HG03558 (cell line): Measurements from ENCODE around the gene HOXA3.

Experiments
- ATAC-seq: cut with Tn5 transposase; IDR thresholded peaks from one replicate; pipeline ENCODE4 v1.9.1; 2021; ENCODE audit warnings: moderate number of reproducible peaks; ENCODE audit not compliant: unreplicated experiment; ENCODE audit errors: extremely low read depth

Gene HOXA3

DNA sequence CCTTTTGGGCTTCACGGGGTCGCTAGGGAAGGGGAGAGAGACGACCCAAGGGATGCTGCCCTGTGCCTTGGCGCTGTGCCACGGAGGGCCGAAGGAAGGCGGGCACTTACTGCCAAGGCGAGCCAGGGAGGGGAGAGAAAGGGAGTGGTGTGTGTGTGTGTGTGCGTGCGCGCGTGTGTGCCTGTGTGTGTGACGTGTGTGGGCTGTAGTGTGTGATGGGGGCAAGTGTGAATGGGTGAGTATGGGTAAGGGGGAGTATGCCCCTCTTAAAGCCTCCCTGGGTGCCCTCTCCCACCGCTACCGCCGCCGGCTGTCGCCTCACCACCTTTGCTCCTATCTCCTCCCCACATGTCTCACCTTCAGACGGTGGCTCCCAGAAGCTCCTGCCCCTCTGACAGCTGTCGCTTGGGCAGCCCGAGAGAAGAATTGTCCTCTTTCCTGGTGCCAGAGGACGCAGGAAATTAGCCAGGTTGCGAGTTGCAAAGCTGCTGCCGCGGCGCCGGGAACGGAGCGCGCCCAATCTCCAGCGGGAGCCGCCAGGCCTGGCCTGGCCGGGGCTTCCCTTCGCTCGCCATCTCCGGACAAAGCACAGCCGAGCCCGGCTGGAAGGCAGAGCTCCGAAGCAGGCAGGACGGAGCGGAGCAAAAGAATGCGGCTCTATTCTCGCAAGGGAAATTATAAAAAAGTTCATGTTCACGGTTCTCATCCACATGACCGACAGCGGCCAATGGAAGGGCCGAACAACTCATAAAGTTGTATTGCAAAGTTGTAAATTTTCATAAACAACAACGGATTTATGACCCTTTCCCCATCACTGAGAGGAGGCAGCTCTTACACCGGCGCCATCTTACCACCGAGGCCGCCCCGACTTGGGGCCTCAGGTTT is at the start of gene HOXA3:
Gene HOXA3, minus strand, starts transcription at position 653 of the 885 bp plus-strand sequence. CDS start 41,943 bp downstream, outside the sequence.
- ATAC-seq, result no peak

DNA sequence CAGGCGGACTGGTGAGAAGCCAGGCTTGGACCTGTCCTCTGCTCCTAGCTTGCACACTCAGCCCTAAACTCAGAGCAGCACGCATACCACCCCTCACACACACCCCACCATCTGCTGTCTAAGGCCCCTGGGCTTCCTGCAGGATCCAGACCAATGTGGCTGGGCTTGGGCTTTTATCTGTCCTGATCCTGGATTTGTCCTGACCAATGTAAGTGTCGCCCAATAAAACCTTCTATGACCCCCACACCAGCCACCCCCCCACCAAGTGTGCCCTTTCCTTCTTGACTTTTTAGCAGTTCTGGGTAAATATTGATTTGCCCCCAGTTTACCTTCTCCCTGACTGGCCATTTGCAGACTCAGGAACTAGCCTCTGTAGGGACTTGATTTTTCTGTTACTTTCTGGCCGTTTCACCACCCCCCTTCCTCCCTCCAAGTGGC is 49.2 kb upstream of the HOXA3 start:
- no peak for ATAC-seq

DNA sequence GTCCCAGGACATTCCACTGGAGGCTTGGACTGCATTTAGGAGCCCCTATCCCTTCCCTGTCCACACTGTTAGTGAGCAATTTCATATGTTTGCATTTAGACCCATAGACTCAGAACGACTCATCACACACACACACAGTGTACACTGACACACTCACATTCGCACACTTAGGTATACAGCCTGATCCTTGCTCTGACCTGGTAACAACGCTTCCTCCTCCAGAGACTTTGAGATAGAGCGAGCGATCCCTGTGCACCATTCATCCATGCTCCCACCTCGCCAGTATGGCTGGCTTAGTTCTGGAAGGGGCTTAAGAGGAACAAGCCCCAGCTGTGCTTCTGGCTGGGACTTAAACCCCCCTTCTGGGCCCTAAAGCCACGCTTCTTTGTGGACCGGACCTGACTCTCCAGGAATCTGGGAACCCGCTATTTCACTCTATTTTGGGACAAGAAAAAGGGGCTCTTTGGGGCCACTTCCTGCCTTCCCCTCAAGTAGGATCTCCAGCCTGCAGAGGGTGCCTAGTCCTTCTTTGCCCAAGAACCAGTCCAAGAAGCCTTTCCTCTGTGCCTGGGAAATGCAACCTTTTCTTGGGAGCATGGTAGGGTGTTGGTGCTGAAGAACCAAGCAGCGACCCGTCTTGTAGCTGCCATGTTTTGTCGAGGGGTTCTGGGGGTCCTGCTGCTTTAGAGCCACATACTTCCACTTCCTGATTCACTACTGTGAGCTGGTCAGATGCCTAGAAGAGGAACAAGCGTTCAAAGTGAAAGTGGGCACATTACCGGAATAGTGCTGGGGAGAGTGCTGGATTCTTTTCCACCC is 48.6 kb upstream of the HOXA3 start:
- no peak for ATAC-seq

DNA sequence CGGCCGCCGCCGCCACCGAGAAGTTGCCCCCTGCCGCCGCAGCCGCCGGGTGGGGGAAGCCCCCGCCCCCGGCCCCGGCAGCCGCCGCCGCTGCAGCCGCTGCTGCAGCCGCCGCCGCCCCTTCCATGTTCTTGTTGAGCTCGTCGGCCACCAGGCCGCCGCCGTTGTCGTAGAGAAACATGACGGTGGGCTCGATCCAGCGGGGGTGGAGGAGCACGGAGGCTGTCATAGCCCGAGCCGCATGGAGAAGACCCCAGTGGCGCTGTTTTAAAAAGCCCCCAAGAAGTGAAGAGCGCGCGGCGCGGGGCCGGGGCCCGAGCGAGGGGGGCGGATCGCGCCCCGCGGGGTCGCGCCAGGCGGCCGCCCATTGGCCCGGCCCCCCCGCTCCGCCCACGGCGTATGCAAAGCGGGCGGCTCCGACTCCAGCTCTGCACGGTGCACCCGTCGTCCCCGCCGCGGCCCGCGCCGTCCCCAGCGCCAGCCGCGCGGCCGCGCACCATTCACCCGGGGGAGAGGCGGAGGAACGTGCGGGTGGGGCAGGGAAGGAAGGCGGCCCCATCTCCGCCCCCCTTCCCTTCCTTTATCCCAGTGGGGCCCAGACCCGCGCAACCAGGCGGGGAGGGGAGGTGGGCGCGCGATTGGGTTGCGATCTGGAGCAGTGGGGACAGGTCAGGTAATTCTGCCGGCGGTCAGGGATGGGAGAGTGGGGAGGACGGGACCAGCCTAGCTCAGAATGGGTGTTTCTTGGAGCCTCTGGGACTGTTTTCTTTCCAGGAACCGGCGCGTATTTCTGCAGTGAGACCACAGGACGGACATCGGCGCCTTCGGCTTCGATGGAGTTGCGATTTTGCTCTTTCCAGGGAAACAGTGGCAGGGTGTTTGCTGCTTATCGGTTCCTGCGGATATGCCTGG is 47.7 kb upstream of the HOXA3 start, which contains the start of gene HOXA13:
Gene HOXA13, minus strand, starts transcription at position 243 of the 912 bp plus-strand sequence. Its CDS starts 14 bp downstream, at position 229.
- no peak for ATAC-seq

DNA sequence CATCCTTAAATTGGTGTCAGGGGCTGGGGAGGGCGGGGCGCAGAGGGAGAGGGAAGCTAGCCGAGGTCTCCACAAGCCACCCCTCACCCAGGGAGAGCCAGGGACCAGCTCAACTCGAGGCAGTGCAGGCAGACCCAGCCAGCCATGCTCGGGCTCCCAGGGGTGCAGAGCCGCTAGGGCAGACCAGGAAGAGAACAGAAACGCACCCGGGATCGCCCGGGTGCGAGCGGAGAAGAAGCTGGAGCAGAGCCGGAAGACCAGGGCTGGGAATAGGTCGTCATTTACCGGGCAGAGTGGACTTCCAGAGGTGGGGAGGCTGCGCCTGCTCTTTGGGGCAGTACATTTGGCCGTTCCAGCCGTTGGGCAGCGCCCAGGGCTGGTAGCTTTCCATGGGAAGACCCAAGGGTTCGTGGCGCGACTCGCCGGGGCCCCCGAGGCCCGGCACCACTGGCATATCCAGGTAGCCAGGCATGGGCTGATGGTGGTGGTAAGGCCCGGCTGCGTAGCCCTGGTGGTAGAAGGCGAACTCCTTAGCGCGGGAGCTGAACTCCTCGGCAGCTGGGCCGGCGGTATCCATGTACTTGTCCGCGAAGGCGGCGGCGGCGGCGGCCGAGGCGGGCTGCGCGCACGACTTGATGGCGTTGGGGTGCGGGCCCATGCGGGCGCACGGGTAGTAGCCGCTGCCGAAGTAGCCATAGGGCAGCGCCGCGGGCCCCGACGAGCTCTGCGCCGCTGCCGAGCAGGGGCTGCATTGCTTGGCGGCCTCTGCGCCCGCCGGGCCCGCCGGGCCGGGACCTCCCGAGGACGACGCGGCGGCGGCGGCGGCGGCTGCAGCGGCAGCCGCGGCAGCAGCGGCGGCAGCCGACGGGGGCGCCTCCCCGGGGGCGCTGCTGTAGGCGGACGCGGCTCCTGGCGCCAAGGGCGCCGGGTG is 46.8 kb upstream of the HOXA3 start:
- no peak for ATAC-seq

- no peak for ATAC-seq
Measured at GRCh38 chr7:27198138-27198841, 45.9 kb upstream of the HOXA3 start.

DNA sequence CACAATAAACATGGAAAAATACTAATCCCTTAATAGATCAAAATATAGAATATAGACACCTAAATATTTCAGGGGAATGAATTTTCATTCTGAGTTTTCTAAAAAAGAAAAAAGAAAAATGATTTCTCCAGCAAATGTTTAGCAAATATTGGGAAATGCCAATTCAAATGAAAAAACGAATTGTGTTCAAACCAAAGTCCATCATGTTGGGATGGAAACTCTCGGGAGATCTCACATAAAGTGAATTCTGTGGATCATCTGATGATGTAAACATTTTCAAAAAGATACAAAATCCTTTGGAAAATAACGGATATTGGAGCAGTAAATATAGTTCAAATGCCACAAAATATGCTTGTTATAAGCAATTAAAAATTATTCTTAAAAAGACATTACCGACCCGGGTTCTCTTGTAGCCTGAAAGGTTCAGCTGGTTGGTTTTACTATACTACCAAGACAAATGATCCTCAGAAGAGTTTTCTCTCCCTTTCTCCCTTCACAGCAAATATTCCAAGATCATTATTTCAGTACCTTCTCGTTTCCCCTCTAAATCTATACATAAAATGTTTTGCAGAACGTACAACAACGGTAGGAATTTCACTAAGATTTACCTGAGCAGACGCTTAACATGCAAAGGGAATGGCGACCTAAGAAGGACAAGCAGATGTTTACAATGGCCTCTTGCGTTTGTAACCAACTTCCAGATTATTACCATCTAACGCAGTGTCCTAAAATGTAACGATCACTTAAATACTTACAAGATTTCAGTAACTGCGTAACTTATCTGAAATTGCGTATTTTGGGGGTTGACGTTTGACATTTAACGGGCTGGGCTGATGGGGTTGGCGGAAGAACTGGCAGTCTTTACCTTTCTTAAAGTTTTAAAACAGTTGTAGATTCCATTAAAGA is 45.0 kb upstream of the HOXA3 start:
- ATAC-seq, result no peak

- no peak for ATAC-seq
Measured at GRCh38 chr7:27196287-27196767, 43.9 kb upstream of the HOXA3 start.

DNA sequence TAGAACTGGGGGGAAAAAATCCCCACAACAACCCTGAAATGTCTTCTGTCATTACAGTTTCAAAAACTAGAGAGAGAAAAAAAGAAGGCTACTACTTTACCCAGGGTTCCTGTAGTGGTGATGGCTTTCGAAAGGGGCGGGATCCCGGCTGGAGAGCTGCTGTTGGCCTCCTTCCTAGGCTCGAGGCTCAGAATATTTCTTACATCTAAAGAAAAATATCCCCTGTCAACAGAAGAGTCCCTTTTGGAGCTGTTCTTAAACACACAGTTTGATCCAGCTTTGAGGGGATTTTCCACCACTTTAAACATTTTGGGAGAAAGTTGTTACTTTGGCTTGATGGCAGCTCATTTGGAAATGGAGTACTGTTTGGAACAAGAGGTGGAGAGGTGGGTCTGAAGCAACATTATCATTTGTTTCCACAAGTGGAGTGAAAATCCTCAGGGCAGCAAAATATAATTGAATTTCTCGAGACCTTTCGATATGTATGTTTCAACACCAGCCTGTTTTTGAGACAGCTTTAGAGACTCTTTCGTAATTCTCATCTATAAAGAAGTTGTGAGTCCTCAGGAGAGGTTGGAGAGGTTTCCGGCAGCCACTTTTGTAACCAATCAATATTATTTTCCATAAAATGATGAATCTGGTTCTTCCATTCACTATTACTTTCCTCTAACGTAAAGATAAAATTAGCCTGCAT is 42.5 kb upstream of the HOXA3 start:
- ATAC-seq, result no peak

DNA sequence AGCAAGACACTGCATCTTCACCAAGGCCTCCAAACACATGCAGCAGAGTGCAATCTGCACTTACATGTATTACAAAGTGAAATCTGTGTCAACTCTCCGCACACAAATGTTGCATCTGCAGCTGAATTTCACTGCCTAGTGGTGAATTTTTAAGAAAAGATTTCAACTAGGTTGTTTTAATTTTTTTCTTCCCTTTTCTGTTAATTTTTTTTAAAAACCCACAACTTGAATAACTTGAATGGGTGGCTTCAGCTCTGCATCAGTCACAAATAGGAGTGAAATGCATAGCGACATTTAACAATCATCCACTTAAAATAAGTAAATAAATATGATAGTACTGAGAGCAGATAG is 41.6 kb upstream of the HOXA3 start:
- ATAC-seq, result no peak

DNA sequence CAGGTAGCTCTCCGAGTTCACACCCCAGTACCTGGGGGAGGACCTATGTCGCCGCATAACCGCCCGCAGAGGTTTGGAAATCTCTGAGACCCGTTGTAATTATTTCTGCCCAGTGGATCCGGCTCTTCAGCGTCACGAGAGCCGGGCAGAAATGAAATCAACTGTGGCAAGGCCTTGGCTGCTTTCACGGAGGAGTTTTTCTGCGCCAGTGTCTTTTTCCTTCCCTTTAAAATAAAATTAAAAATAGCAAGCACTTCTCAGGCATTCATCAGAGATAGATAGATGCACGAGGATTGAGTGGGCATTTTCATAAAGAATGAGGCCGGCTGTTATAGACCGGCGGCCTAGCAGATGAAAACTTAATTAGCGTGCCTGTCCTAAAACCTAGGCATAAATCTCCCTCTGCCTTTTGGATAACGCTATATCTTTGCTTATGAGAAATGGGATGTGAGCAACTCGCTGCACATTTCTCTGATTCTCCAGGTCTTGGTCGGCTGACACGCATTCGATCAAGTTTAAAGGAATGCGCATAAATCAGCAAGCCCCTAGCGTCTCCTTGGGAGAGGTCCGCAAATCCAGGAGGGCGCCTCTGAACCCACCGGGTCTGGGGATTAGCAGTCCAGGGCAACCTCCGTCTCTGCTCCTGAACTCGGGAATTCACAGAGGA is 41.1 kb upstream of the HOXA3 start:
- no peak for ATAC-seq

- ATAC-seq, result no peak
Measured at GRCh38 chr7:27192546-27193334, 40.4 kb upstream of the HOXA3 start.

DNA sequence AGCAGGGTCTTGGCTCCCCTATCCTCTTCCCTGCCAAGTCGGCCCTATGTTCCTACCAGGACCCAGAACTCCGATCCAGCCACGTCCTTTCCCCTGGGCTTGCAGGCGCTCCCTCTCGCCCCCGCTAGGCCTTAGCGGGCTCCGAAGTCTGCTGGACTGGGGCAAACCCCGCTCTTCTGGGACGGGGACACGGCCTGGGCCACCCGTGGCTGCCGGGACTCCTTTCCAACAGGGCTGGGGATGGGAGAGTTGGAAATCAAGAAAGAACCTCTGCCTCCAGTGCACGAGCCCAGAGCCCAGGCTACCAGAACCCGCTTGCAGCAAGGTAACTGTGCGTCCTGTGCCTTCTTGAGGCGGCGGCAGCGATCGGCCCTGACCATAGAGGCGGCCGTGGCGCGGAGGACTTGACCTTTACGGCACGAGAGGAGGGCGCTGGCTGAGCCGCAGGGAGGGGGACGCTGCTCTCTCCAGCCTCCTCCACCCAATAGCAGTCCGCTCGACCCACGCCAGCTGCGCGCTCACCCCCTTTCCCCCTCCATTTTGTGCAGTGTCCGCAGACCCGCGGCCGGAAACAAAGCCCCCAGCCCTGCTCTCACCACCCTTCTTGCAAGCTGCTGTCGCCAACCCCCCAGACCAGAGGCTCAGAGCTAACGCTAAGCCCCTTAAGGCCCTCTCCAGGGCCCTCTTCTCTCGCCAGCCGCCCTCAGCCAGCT is 39.6 kb upstream of the HOXA3 start:
- no peak for ATAC-seq

DNA sequence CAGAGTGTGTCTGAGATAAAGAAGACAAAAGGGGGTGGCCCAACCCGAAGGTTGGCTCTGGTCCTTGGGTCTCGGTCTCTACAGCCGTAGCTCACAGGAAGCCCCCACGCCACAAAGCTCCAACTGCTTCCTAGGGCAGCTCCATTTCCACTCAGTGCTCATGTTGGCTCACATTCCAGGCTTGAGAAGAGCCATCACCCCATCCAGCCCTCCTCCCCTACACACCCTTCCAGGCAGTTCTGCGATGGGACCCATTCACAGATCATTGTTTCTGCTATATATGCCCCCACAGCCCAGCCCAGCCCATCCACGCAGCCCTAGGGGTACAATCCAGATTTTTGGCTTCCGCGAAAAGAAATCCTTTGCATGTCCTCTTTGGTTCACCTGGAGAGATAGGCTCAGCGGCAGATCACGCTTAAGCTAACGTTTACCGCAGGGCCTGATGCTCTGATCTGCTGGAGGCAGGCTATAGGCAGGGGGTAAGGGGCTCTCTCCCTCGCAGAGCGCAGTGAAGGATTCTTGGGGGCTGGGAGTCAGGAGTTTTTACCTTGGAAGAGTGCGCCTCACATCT is 38.9 kb upstream of the HOXA3 start:
- ATAC-seq, result no peak
